PFSK-1 (cell line): ENCODE measurements around the gene RASGRP2.

ENCODE experiments used
- FOXP2 ChIP-seq: optimal IDR thresholded peaks from 2 replicates; pipeline ENCODE3; 2011; ENCODE audit warnings: borderline replicate concordance, control low read depth, inconsistent platforms; ENCODE audit not compliant: insufficient read depth; ENCODE audit errors: extremely low read length, extremely low read depth
- POLR2AphosphoS5 ChIP-seq: IDR thresholded peaks from 2 replicates; pipeline ENCODE4 v1.6.1; 2012; ENCODE audit warnings: low read depth, mild to moderate bottlenecking, control low read depth, low read length, moderate library complexity
- SIN3A ChIP-seq: IDR thresholded peaks from 2 replicates; pipeline ENCODE4 v1.6.1; 2012; ENCODE audit warnings: mild to moderate bottlenecking, low read length, moderate library complexity, borderline replicate concordance; ENCODE audit not compliant: insufficient read depth
- TAF1 ChIP-seq: IDR thresholded peaks from 2 replicates; pipeline ENCODE4 v1.6.1; 2012; ENCODE audit warnings: low read length, control low read depth, borderline replicate concordance; ENCODE audit not compliant: insufficient read depth
- TF ChIP-seq, protein P1 (sequence below), 2 experiments: IDR thresholded peaks; 2 replicates each; pipeline versions ENCODE4 v1.6.1 to v1.8.0; 2011 to 2012; ENCODE audit warnings: low read depth in 2 of 2, low read length in 2 of 2, control low read depth in 1 of 2, inconsistent platforms in 1 of 2, mild to moderate bottlenecking in 1 of 2, moderate library complexity in 1 of 2; ENCODE audit not compliant: insufficient read depth in 1 of 2

RASGRP2 gene

DNA sequence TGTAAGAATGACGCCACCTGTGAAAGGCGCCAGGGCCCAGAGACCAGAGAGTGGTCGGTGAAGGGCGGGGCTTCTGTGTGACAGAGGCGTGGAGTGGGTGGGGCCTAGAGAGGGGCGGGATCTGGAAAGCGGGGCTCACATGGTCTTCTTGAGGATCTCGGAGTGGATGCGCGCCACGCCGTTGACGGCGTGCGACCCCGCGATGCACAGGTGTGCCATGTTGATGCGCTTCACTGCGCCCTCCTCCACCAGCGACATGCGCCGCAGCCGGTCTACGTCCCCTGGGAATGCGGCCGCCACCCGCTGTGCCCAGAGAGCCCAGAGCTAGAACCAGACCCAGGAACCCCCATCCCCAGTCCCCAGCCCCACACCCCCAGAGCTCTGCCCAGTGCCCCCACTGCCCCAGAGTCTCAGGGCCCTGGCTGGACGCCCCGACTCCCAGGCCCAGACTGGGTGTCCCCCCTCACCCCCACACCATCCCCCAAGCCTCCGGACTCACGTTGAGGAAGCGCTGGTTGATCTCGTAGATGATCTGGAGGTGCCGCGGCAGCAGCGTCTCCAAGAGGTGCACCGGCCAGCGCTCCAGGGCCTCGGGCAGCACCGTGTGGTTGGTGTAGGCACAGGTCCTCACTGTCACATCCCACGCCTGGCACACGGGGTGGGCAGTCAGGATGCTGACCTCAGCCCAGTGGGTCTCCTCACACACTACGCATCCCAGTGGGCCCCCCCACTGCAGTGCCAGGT lies 9.6 kb upstream of the RASGRP2 start:
- TF ChIP-seq, protein P1, sequence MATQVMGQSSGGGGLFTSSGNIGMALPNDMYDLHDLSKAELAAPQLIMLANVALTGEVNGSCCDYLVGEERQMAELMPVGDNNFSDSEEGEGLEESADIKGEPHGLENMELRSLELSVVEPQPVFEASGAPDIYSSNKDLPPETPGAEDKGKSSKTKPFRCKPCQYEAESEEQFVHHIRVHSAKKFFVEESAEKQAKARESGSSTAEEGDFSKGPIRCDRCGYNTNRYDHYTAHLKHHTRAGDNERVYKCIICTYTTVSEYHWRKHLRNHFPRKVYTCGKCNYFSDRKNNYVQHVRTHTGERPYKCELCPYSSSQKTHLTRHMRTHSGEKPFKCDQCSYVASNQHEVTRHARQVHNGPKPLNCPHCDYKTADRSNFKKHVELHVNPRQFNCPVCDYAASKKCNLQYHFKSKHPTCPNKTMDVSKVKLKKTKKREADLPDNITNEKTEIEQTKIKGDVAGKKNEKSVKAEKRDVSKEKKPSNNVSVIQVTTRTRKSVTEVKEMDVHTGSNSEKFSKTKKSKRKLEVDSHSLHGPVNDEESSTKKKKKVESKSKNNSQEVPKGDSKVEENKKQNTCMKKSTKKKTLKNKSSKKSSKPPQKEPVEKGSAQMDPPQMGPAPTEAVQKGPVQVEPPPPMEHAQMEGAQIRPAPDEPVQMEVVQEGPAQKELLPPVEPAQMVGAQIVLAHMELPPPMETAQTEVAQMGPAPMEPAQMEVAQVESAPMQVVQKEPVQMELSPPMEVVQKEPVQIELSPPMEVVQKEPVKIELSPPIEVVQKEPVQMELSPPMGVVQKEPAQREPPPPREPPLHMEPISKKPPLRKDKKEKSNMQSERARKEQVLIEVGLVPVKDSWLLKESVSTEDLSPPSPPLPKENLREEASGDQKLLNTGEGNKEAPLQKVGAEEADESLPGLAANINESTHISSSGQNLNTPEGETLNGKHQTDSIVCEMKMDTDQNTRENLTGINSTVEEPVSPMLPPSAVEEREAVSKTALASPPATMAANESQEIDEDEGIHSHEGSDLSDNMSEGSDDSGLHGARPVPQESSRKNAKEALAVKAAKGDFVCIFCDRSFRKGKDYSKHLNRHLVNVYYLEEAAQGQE (IDR thresholded peaks at IDR 0.05; ENCODE audit: insufficient read depth in 1 of 2, low read depth in 2 of 2, low read length in 2 of 2) = no peak
- TF ChIP-seq FOXP2 (no peak), TAF1 (no peak), SIN3A (no peak), POLR2AphosphoS5 (no peak)

DNA sequence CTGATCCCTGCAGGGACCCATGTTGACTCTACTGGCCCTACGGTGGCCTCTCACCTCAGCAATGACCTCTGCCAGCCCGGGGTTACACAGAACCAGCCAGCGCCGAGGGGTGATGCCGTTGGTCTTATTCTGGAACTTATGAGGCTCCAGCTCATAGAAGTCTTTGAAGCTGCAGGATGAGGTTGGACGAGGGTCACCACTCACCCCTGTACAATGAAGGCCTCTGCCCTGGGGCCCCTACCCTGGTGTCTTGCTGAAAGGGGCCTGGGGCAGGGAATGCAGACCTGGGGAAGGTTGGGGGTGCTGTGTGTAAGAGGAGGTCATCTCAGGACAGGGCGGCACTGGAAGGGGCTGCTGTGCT lies 9.1 kb upstream of the RASGRP2 start:
- TF ChIP-seq SIN3A (no peak), TAF1 (no peak), FOXP2 (no peak), POLR2AphosphoS5 (no peak)
- TF ChIP-seq, protein P1 (IDR thresholded peaks at IDR 0.05; ENCODE audit: insufficient read depth in 1 of 2, low read depth in 2 of 2, low read length in 2 of 2) = no peak

DNA sequence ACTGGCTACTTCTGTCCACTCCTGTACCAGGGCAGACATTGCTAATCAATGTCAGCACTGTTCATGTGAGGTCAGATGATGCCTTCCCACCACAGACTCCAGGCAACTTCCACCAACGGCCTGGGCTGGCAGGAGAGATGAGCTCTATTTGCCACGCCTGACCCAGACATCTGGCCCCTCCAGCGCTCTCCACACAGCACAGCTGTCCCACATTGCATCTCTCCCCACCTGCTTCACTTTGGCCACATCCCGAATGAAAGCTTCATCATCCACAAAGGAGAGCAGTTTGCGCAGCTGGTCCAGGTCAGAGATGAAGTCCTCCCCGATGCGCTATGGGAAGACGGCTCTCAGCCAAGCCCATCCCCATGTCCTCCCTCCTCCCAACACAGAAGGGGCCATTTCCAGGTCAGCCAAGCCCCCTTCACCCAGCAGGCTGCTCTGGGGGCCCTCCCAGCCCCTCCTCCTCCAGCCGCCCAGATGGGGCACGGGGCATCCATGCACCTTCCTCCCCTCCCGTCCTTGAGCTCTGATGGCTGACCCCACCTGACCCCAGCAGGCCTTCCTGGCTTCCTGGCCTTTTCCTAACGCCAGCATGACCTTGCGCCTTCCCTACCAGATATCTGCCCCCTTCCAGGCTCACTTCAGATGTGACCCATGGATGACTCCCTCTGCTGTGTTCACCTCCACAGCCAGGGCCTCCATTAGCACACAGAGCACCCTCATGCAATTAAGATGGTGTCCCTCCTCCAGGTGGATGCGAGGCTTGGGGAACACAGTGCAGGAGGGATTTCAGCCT lies 8.4 kb upstream of the RASGRP2 start:
- TF ChIP-seq SIN3A = no peak
- TF ChIP-seq FOXP2 = no peak
- TF ChIP-seq TAF1 = no peak
- no peak for TF ChIP-seq POLR2AphosphoS5
- TF ChIP-seq, protein P1 (IDR thresholded peaks at IDR 0.05; ENCODE audit: insufficient read depth in 1 of 2, low read depth in 2 of 2, low read length in 2 of 2) = no peak

DNA sequence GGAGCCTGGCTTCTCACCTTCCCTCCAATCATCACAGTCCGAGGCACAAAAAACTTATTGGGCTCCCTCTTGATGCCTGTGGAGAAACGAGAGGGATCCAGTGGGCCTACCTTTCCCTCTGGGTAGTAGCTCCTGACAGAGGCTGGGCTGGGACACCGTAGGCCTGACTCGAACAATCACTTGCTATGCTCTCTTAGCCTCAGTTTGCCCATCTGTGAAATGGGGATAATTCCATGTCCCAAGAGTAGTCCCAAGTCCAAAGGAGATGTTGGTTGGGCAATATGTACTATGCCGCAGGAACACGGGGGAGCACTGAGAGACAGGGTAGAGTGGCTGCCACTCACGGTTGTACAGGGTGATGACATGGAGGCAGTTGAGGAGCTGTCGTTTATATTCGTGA lies 7.6 kb upstream of the RASGRP2 start:
- TF ChIP-seq FOXP2 = no peak
- no peak for TF ChIP-seq SIN3A
- no peak for TF ChIP-seq TAF1
- TF ChIP-seq, protein P1 (IDR thresholded peaks at IDR 0.05; ENCODE audit: insufficient read depth in 1 of 2, low read depth in 2 of 2, low read length in 2 of 2) = no peak
- no peak for TF ChIP-seq POLR2AphosphoS5
